Loucy (cell line): ENCODE data around the gene SYT8.

Experiments
- EZH2phosphoT487 ChIP-seq: fragments of 200-600 bp; IDR thresholded peaks from 2 replicates; pipeline ENCODE4 v1.6.1; 2018; ENCODE audit warnings: antibody characterized with exemption, mild to moderate bottlenecking, moderate library complexity, borderline replicate concordance
- TF ChIP-seq, protein P1 (sequence below): fragments of 200-600 bp; sonication (generic); conservative IDR thresholded peaks from 2 replicates; pipeline ENCODE4 v1.5.1; 2014; ENCODE audit warnings: mild to moderate bottlenecking, antibody characterized with exemption, low read length

DNA sequence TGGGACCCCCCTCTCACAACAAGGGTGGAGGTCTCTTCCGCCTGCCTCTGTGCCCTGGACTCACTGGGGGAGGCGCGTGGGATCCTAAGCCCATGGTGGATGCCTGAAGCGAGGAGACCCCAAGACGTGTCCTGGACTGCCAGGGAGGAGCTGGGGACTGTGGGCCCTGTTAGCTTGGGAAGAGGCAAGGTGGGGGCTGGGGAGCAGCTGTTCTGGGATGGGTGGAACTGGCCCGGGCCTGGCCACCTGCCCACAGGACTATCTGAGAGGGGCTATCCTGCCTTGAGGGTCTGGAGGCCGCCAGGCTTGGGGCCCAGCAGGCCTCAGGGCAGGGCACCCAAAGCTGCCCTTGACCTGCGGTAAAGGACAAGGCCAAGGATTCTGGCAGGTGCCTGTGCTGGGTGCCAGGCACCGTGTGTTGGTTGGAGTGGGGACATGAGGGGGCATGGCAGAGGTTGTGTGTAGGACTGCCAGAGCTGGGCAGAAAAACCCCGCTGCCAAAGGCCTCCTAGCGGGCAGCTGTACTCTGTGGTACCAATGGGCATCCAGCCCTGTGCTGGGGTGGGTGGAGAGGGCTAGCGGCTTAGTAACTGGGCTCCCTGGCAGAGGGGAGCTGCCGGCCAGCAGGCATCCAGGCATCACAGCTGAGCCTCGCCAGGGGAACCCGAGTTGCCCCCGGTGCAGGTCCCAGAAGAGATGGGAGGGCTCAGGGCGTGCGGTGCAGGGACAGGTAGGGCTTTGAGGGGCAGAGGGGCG lies 18.8 kb downstream of the SYT8 start:
- TF ChIP-seq, protein P1, sequence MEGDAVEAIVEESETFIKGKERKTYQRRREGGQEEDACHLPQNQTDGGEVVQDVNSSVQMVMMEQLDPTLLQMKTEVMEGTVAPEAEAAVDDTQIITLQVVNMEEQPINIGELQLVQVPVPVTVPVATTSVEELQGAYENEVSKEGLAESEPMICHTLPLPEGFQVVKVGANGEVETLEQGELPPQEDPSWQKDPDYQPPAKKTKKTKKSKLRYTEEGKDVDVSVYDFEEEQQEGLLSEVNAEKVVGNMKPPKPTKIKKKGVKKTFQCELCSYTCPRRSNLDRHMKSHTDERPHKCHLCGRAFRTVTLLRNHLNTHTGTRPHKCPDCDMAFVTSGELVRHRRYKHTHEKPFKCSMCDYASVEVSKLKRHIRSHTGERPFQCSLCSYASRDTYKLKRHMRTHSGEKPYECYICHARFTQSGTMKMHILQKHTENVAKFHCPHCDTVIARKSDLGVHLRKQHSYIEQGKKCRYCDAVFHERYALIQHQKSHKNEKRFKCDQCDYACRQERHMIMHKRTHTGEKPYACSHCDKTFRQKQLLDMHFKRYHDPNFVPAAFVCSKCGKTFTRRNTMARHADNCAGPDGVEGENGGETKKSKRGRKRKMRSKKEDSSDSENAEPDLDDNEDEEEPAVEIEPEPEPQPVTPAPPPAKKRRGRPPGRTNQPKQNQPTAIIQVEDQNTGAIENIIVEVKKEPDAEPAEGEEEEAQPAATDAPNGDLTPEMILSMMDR = no peak
- TF ChIP-seq EZH2phosphoT487 = no peak
